ENCODE data around the gene DESI1. TPM values are rescaled to one million over a fixed set of nuclear protein-coding genes. Genes with fewer than 3 reads are reported as not detected.

Gene DESI1
- total and polyA plus RNA-seq, 2 of the 13 experiments (the other 11 are each of a cell fraction or from before 2014, with no cell fraction given): 21.6 to 29.2 TPM

DNA sequence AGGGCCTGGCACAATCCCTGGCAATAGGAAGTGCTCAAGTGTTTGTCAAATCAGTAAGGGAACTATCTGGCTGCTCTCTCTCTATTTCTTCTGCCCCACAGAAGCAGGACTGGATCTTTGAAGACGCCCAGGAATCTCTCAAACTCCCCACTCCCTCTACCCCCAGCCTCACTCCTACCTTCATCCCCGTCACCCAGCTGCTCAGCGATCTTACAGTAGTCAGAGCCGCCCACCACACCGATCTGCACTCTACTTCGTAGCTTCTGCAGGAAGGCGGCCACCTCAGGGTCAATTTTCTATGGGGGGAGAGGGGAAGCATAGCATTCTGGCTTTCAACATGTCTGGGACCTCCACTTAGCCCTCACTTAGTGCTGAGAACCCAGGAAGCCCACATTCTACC lies 34.9 kb downstream of the DESI1 start:
- no peaks in the 10 kb centered on the region for H4K20me1 ChIP-seq (ENCODE audit: insufficient read depth, low read length)
- ChIA-PET POLR2A (interaction anchor here (0.8 kb wide), 1 partner anchor 32 kb away, joined by 3 read pairs; no protein-coding TSS in a partner anchor), CTCF (ENCODE audit: low intra/inter-chr PET ratio, low total read pairs) (no interaction called here)
- no peak overlapping the region for H2AFZ ChIP-seq (ENCODE audit: low read length)
- intact Hi-C loops (cut with micrococcal nuclease; ENCODE audit: unreplicated experiment): loop anchor here (2.0 kb wide), 1 partner anchor 37 kb away; no protein-coding TSS in a partner anchor
- H3K9me3 ChIP-seq (ENCODE audit: low read length): no peaks in the 10 kb centered on the region
- no peak overlapping the region for H3K27ac ChIP-seq (ENCODE audit: extremely low read length, insufficient read depth, low read length)
- no peak for FAIRE-seq
- in situ Hi-C loops (cut with HindIII; ENCODE audit: extremely low pct_ligation_motif_present, low pct_unique_long_range_greater_than_20kb): no loop called here
- no peak for ATAC-seq
- 98% methylated on average over 7 of the region's 7 CpGs for WGBS (ENCODE audit: low lambda C conversion rate)
- TF ChIP-seq MBD4 (IDR thresholded peaks at IDR 0.05; ENCODE audit: borderline replicate concordance, low read length): no peak
- TF ChIP-seq, protein P1, sequence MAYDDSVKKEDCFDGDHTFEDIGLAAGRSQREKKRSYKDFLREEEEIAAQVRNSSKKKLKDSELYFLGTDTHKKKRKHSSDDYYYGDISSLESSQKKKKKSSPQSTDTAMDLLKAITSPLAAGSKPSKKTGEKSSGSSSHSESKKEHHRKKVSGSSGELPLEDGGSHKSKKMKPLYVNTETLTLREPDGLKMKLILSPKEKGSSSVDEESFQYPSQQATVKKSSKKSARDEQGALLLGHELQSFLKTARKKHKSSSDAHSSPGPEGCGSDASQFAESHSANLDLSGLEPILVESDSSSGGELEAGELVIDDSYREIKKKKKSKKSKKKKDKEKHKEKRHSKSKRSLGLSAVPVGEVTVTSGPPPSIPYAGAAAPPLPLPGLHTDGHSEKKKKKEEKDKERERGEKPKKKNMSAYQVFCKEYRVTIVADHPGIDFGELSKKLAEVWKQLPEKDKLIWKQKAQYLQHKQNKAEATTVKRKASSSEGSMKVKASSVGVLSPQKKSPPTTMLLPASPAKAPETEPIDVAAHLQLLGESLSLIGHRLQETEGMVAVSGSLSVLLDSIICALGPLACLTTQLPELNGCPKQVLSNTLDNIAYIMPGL (CRISPR knock-in tag; IDR thresholded peaks at IDR 0.05; ENCODE audit: borderline replicate concordance in 1 of 2, low read depth in 1 of 2): no peak
- no peak for TF ChIP-seq GZF1 (CRISPR knock-in tag; IDR thresholded peaks at IDR 0.05)
- no peak for TF ChIP-seq ZNF317 (CRISPR knock-in tag; IDR thresholded peaks at IDR 0.05)
- TF ChIP-seq ZFP41 (CRISPR knock-in tag; IDR thresholded peaks at IDR 0.05; ENCODE audit: borderline replicate concordance): no peak
- TF ChIP-seq PRMT3 (CRISPR knock-in tag; IDR thresholded peaks at IDR 0.05; ENCODE audit: borderline replicate concordance, low read depth): no peak
- TF ChIP-seq ZNF672 (CRISPR knock-in tag; IDR thresholded peaks at IDR 0.05): no peak
- TF ChIP-seq PRPF4 (IDR thresholded peaks at IDR 0.05; ENCODE audit: low read depth, low read length, poor library complexity, severe bottlenecking): peak; percentile 30
- H3K36me3 ChIP-seq (replicated peaks in 1 of 2; ENCODE audit: control insufficient read depth in 1 of 2, insufficient read depth in 2 of 2, low read length in 2 of 2): peaks cover 6 to 31% of the 10 kb centered on the region in 2 experiments; a peak in 4 of 5 replicates
- H3K79me2 ChIP-seq (ENCODE audit: insufficient read depth, low read length): peaks cover 10% of the 10 kb centered on the region
- no TSS peak for BruUV-seq (replicated peaks)
- no peak overlapping the region for H3K9ac ChIP-seq (ENCODE audit: insufficient read depth, low read depth, low read length)
- H3K4me2 ChIP-seq (ENCODE audit: low read depth, low read length): no peak overlapping the region
- no peak for DNase-seq (ENCODE audit: low spot score)
- peaks cover 25% of the 10 kb centered on the region for H3K4me1 ChIP-seq (ENCODE audit: insufficient read depth, low read length)
- H3K4me3 ChIP-seq (replicated peaks in 1 of 3; ENCODE audit: insufficient read depth in 1 of 3, low read depth in 2 of 3, low read length in 3 of 3): no peak overlapping the region
- H3K27me3 ChIP-seq (ENCODE audit: control insufficient read depth in 1 of 2, insufficient read depth in 2 of 2, low read length in 2 of 2): no peaks in the 10 kb centered on the region

Data from HepG2 (cell line).